ENCODE measurements around the gene IFNA16.

GRCh38 chr9:21233258-21233657 lies 16.1 kb upstream of the IFNA16 start:
- TF ChIP-seq CTCF (IDR thresholded peaks at IDR 0.05; ENCODE audit: poor library complexity) = no peak
- no peak for TF ChIP-seq EZH2 (IDR thresholded peaks at IDR 0.05; ENCODE audit: borderline replicate concordance)
